Activated naive CD8-positive, alpha-beta T cell (primary cell): ENCODE data around the gene GRAMD2A.

ENCODE experiments used
- H3K27ac Mint-ChIP-seq: one replicate; pipeline ENCODE4 v1.8.0; 2021; ENCODE audit warnings: mixed read lengths
- H3K27me3 Mint-ChIP-seq: one replicate; pipeline ENCODE4 v1.8.0; 2021; ENCODE audit warnings: mixed read lengths
- H3K36me3 Mint-ChIP-seq: one replicate; pipeline ENCODE4 v1.8.0; 2021; ENCODE audit warnings: mixed read lengths
- H3K4me1 Mint-ChIP-seq: one replicate; pipeline ENCODE4 v1.8.0; 2021; ENCODE audit warnings: low read depth, mixed read lengths
- H3K4me3 Mint-ChIP-seq: one replicate; pipeline ENCODE4 v1.8.0; 2021; ENCODE audit warnings: mild to moderate bottlenecking, mixed read lengths
- H3K9me3 Mint-ChIP-seq: one replicate; pipeline ENCODE4 v1.8.0; 2021; ENCODE audit warnings: low read depth, mixed read lengths

Gene GRAMD2A

DNA sequence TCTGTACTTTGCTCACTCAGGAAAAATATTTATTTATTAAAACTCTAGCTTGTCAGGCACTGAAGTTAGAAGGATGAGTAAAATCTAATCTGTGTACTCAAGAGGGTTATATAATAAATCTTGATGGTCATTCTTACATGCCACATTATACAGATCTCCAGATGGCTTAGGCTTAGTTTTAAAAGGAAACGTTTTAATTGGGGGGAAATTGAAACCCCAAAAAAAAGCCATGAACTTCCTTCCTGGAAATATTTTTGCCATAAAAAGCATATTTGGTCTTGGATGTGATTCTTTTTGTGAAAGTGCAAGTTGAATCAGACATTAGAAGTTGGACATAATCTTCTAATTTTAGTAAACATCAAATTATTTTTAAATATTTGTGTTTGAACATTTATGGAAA, 73.4 kb downstream of the GRAMD2A start:
- H3K27me3 Mint-ChIP-seq: no peaks in the 10 kb centered on the region
- no peak overlapping the region for H3K27ac Mint-ChIP-seq
- H3K36me3 Mint-ChIP-seq: no peaks in the 10 kb centered on the region
- peaks cover 3% of the 10 kb centered on the region for H3K4me1 Mint-ChIP-seq
- no peak overlapping the region for H3K4me3 Mint-ChIP-seq
- H3K9me3 Mint-ChIP-seq: no peaks in the 10 kb centered on the region

DNA sequence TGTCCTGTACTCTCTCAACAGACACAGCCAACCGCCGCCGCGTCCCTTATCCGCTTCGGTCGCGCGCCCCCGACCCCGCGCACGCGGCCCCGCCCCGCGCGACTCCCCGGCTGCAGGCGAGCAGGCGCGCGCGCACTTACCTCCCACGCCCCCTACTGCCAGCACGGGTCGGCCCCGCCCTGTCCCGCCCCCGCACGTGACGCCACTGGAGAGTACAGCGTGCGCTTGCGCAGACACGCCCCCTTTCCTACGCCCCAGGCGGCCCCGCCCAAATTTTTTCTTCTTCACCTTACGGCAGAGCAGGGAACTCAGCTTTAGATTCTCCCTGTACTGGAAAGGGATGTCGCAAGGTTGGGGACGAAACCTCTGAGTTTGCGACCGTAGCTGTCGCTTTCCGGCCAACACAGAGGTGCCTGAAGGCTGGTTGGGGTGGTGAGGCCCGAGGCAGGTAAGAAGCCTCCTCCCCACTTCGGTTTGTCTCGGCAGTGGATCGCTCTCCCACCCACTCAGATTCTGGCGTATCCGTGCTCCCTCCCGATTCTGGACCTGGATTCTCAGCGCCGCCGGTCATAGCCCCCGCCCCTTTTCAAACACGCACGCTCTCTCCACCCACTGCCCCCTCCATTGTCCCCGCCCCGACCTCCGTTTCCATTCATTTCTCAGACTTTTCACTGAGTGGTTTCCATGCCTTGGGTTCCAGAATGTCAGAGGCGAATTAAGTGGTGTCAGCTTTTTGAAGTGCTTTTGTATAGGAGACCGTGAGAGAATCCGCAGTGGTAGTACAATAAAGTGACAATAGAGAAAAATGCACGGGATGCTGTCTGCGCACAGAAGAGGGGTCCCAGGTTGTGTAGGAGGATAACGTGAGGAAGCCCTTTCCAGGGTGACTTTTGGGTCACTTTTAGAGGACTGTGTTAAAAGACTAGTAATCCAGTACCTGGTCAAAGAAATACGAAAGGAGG, 79.3 kb downstream of the GRAMD2A start, which contains the start of the genes MYO9A and SENP8:
Gene MYO9A, minus strand, starts transcription at position 134 of the 962 bp plus-strand sequence. CDS start 71,587 bp downstream, outside the sequence.
Gene SENP8, plus strand, starts transcription at position 387 of the 962 bp plus-strand sequence. CDS start 21,221 bp downstream, outside the sequence.
- Mint-ChIP-seq H3K27ac (peak within 1 kb of the TSS; percentile 99), H3K4me3 (peak within 1 kb of the TSS; percentile 96), H3K4me1 (peaks cover 36% of the 10 kb centered on the region)

DNA sequence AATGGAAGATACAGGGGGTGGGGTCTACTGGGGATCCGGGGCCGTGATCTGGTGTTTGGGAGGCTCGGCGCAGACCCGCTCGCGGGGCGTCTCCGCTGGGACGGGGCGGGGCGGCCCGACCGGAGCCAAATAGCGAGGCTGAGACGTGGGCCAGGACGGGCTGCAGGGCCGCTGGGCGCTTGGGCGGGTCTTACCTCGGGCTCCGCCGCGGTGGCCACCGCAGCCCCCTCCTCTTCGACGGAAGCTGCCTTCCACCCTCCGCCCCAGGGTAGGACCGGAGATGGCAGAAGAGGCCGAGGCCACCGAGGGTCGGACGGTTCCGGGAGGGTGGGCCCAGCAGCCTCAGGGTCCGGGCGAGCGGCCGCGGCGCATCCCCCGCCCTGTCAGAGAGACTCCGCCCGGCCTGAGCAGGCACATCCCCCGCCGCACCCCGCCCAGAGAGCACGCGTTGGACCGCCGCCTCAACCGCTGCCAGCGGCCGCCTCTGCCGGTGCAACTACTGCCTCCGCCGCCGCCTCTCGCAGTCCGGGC, 80.0 kb downstream of the GRAMD2A start:
- peak overlapping the region; percentile 87 for H3K27ac Mint-ChIP-seq
- no peaks in the 10 kb centered on the region for H3K27me3 Mint-ChIP-seq
- H3K9me3 Mint-ChIP-seq: no peaks in the 10 kb centered on the region
- peaks cover 40% of the 10 kb centered on the region for H3K4me1 Mint-ChIP-seq
- no peaks in the 10 kb centered on the region for H3K36me3 Mint-ChIP-seq
- H3K4me3 Mint-ChIP-seq: peak overlapping the region; percentile 96

More for the DNA sequence above, 79.3 kb downstream of the GRAMD2A start, which contains the start of the genes MYO9A and SENP8:
- Mint-ChIP-seq H3K36me3 (no peaks in the 10 kb centered on the region), H3K9me3 (no peaks in the 10 kb centered on the region), H3K27me3 (no peaks in the 10 kb centered on the region)

DNA sequence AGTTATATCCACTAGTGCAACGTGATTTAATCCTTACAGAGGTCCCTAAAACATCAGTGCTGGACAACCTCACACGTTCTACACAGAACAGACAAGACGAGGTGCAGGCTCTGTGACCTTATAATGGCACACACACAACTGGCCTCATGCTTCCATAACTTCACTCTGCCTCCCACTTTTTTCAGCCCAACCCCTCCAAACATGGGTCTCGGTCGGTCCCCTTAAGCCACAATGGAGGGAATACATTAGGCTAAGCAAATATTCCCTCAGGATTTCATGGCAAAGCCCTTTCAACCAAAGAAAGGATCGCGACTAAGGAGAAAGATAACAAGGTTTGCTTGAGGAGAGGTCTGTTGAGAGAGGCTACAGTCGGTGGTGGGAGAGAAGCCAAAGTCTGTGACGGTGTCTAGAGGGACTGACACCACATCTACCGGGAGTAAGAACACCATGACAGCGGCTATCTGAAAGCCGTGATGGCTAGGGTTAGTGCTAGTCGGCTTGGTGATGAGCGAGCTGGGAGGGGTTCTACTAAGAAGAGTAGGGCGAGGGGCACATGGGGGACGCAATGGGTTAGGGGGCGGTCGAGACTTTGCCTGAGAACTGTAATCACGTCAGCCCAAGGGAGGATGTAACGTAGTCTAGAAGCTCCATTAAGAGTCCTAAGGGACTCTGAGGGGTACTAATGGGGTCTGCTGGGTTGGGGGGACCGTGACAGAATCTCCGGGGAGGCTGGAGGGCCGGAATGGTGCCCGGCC, 80.7 kb downstream of the GRAMD2A start:
- Mint-ChIP-seq H3K27me3 (no peaks in the 10 kb centered on the region), H3K4me3 (peak overlapping the region; percentile 96), H3K9me3 (no peaks in the 10 kb centered on the region), H3K36me3 (no peaks in the 10 kb centered on the region), H3K27ac (peak overlapping the region; percentile 87), H3K4me1 (peaks cover 40% of the 10 kb centered on the region)

DNA sequence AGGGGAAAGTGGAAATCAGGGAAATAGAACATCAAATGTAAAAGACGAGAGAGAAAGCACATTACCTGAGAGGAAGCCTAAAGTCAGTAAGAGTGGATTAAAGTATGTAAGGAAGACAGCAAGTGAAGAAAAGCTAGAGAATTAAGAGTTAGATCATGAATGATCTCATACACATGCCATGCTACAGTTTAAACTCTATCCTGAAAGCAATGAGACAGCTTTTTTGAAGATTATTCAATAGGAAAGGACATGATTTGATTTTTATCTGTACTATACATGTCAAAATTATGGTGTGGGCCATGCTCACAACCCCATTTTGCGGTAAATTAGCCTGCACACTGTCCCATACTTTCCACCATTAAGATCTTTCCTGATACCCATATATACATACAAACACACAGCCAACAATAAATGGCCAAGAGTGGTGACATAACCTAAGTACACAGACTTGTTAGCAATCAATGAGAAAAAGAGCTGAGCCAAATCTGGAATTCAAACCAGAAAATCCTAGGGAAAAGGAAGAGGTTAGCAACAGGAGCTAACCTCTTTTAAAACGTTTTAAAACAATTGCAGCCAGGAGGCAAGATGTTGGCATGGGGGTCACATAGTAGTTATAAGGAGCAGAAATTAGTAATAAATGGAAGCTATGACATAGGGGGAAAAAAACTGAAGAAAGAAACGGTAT, 84.1 kb downstream of the GRAMD2A start:
- Mint-ChIP-seq H3K27me3 (no peaks in the 10 kb centered on the region), H3K36me3 (peaks cover 2% of the 10 kb centered on the region), H3K4me3 (no peak overlapping the region), H3K9me3 (no peaks in the 10 kb centered on the region), H3K27ac (no peak overlapping the region), H3K4me1 (peaks cover 30% of the 10 kb centered on the region)

DNA sequence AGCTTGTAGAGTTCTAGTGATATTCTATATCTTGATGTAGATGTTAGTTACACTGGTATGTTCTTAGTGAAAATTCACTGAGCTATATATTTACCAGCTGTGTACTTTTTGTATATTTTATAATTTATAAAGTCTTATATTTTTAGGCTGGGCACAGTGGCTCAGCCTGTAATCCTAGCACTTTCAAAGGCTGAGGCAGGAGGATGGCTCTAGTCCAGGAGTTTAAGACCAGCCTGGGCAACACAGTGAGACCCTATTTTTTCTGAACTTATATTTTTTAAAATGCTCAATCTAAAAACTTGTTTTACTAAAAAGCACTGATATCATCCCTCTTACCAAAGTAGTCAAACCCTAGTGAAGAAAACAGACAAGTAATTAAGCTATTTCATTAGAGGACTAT, 84.8 kb downstream of the GRAMD2A start:
- peaks cover 2% of the 10 kb centered on the region for H3K36me3 Mint-ChIP-seq
- H3K27me3 Mint-ChIP-seq: no peaks in the 10 kb centered on the region
- H3K4me3 Mint-ChIP-seq: no peak overlapping the region
- H3K9me3 Mint-ChIP-seq: no peaks in the 10 kb centered on the region
- H3K27ac Mint-ChIP-seq: no peak overlapping the region
- peaks cover 35% of the 10 kb centered on the region for H3K4me1 Mint-ChIP-seq

DNA sequence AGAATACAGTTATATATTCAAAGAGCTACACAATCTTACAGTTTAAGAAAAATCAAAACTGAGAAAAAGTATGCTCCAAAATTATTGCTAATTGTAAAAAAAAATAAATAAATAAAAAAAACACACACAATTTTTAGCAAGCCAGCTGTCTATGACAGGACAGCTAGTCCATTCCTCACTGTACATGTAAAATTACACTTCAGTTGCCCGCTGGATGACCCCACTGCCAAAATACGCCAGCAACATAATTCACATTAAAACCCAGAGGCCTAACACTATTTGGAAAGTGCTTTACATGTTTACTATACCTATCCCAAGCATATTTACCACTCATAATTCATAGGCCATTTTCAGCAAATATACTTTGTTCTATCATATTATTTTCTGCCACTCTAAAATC, 85.5 kb downstream of the GRAMD2A start:
- Mint-ChIP-seq H3K4me1 (peaks cover 35% of the 10 kb centered on the region), H3K27me3 (no peaks in the 10 kb centered on the region), H3K27ac (no peak overlapping the region), H3K4me3 (no peak overlapping the region), H3K36me3 (peaks cover 2% of the 10 kb centered on the region), H3K9me3 (no peaks in the 10 kb centered on the region)

DNA sequence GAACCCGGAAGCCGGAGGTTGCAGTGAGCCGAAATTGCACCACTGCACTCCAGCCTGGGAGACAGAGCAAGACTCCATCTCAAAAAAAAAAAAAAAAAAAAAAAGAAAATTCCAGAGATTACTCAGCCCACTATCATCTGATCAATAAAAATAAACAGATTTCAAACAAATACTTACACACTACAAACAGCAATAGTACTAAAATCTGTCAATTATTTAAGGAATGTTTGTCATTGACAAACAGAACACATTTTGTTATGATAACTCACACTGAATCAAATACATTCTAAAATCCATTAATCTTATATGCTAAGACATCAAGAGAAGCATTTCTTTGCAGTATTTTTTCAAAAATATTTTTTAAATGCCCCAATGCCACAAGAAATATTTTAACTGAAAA, 87.2 kb downstream of the GRAMD2A start:
- H3K9me3 Mint-ChIP-seq: no peaks in the 10 kb centered on the region
- H3K4me1 Mint-ChIP-seq: peaks cover 19% of the 10 kb centered on the region
- no peaks in the 10 kb centered on the region for H3K27me3 Mint-ChIP-seq
- H3K4me3 Mint-ChIP-seq: no peak overlapping the region
- peaks cover 2% of the 10 kb centered on the region for H3K36me3 Mint-ChIP-seq
- no peak overlapping the region for H3K27ac Mint-ChIP-seq
